ENCODE measurements around the gene FRY. TPM values are rescaled to one million over a fixed set of nuclear protein-coding genes. Genes with fewer than 3 reads are reported as not detected.

Gene FRY
- total and polyA plus RNA-seq, 9 of the 15 experiments (the other 6 are each of a cell fraction or from before 2014, with no cell fraction given), result 0.03 to 0.31 (median 0.11) TPM; not detected in 3

DNA sequence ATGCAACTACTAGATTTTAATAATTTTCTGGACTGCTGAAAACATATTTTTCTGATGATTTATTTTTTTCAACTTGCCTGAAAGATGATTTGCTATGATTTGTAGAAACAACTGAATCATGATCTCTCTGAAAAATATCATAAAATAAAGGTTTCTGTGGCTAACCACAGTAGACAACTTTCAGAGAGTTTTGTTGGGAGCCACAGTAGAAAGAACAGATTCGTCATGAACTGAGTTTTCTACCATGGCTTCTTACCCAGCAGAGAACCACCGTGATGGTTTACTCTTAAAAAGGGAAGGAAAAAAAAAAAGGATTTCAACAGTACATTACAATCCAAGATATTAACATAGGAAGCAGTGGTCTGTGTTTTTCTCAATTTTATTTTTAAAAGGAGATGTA lies 265.6 kb downstream of the FRY start:
- CTCF ChIA-PET (ENCODE audit: low intra/inter-chr PET ratio), result no interaction called here
- intact Hi-C loops (cut with micrococcal nuclease) (no loop called here), in situ Hi-C loops (cut with MboI) (no loop called here)
- no TSS peak for BruUV-seq (replicated peaks)
- TF ChIP-seq, protein P1, sequence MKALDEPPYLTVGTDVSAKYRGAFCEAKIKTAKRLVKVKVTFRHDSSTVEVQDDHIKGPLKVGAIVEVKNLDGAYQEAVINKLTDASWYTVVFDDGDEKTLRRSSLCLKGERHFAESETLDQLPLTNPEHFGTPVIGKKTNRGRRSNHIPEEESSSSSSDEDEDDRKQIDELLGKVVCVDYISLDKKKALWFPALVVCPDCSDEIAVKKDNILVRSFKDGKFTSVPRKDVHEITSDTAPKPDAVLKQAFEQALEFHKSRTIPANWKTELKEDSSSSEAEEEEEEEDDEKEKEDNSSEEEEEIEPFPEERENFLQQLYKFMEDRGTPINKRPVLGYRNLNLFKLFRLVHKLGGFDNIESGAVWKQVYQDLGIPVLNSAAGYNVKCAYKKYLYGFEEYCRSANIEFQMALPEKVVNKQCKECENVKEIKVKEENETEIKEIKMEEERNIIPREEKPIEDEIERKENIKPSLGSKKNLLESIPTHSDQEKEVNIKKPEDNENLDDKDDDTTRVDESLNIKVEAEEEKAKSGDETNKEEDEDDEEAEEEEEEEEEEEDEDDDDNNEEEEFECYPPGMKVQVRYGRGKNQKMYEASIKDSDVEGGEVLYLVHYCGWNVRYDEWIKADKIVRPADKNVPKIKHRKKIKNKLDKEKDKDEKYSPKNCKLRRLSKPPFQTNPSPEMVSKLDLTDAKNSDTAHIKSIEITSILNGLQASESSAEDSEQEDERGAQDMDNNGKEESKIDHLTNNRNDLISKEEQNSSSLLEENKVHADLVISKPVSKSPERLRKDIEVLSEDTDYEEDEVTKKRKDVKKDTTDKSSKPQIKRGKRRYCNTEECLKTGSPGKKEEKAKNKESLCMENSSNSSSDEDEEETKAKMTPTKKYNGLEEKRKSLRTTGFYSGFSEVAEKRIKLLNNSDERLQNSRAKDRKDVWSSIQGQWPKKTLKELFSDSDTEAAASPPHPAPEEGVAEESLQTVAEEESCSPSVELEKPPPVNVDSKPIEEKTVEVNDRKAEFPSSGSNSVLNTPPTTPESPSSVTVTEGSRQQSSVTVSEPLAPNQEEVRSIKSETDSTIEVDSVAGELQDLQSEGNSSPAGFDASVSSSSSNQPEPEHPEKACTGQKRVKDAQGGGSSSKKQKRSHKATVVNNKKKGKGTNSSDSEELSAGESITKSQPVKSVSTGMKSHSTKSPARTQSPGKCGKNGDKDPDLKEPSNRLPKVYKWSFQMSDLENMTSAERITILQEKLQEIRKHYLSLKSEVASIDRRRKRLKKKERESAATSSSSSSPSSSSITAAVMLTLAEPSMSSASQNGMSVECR (CRISPR knock-in tag; IDR thresholded peaks at IDR 0.05), result no peak
- TF ChIP-seq ZNF408 (CRISPR knock-in tag; IDR thresholded peaks at IDR 0.05; ENCODE audit: low read depth) (no peak), OTX1 (CRISPR knock-in tag; IDR thresholded peaks at IDR 0.05) (no peak), DACH1 (IDR thresholded peaks at IDR 0.05; ENCODE audit: partially characterized antibody) (no peak), RFX5 (IDR thresholded peaks at IDR 0.05; ENCODE audit: low read depth, low read length) (no peak)
- no peak overlapping the region for H3K4me3 ChIP-seq
- H3K4me1 ChIP-seq (replicated peaks in 1 of 2; ENCODE audit: control insufficient read depth in 2 of 2, insufficient read depth in 2 of 2, low read length in 2 of 2), result no peaks in the 10 kb centered on the region
- no peak overlapping the region for H3K9ac ChIP-seq (ENCODE audit: insufficient read depth in 1 of 2, low read depth in 2 of 2, low read length in 2 of 2)
- H3K9me3 ChIP-seq (replicated peaks; ENCODE audit: control insufficient read depth, insufficient read depth, low read depth, low read length), result no peaks in the 10 kb centered on the region; the same call in 1 of the 2 replicates
- no peak overlapping the region for H3K4me2 ChIP-seq (ENCODE audit: insufficient read depth, low read length)
- POLR2A ChIA-PET, result no interaction called here
- 0% methylated on average over 2 of the region's 2 CpGs for WGBS (ENCODE audit: insufficient coverage, low coverage, missing lambda C conversion rate)
- peaks cover 12 to 27% of the 10 kb centered on the region in 2 experiments; a peak in 4 of 5 replicates for H3K27me3 ChIP-seq (ENCODE audit: control insufficient read depth in 2 of 2, insufficient read depth in 2 of 2, low read length in 2 of 2)
- no peak for DNase-seq (ENCODE audit: extremely low read depth in 1 of 4, low spot score in 3 of 4)
- no peaks in the 10 kb centered on the region for H4K20me1 ChIP-seq (replicated peaks; ENCODE audit: control insufficient read depth, insufficient read depth, low read length)
- no peak overlapping the region for H2AFZ ChIP-seq (ENCODE audit: low read depth, low read length)
- no peak overlapping the region for H3K27ac ChIP-seq (ENCODE audit: extremely low read depth, low read depth, low read length)
- H3K9me1 ChIP-seq (ENCODE audit: control insufficient read depth, insufficient read depth, low read length), result no peaks in the 10 kb centered on the region
- FAIRE-seq, result no peak
- H3K79me2 ChIP-seq (ENCODE audit: control insufficient read depth, insufficient read depth, low read length), result no peaks in the 10 kb centered on the region
- no peak for ATAC-seq
- no peaks in the 10 kb centered on the region for H3K36me3 ChIP-seq (ENCODE audit: control insufficient read depth, insufficient read depth, low read length)

Data from K562 (cell line).